GM12891 (cell line): ENCODE data around the gene NKX6-1.

Experiments
- PAX5 ChIP-seq: IDR thresholded peaks from 2 replicates; pipeline ENCODE4 v1.6.1; 2011; ENCODE audit warnings: low read length, moderate library complexity, mild to moderate bottlenecking; ENCODE audit not compliant: insufficient read depth, severe bottlenecking
- POLR2A ChIP-seq: IDR thresholded peaks from 2 replicates; pipeline ENCODE4 v1.6.1; 2011; ENCODE audit warnings: low read depth, low read length, control low read depth
- POLR2AphosphoS5 ChIP-seq: IDR thresholded peaks from 2 replicates; pipeline ENCODE4 v1.6.1; 2011; ENCODE audit warnings: low read depth, low read length, control low read depth

DNA sequence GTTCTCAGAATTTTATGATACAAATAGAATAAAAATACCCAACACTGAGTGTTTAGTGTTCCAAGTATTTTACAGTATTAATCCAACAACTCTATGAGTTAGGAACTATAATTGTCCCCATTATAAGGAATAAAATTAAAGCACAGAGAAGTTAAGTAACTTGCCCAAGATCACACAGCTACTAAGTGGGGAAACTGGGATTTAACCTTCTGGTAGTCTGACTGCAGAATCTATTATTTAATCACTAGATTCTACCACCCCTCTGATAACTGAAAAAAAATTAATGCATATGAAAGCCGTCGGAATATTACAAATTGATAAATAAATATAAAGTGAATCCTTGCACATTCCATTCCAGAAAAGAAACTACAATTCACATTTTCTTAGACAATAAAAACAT, 5.7 kb upstream of the NKX6-1 start:
- TF ChIP-seq POLR2A: no peak
- no peak for TF ChIP-seq PAX5
- TF ChIP-seq POLR2AphosphoS5: no peak
